ENCODE data around the gene XRRA1. TPM values are rescaled to one million over a fixed set of nuclear protein-coding genes. Genes with fewer than 3 reads are reported as not detected.

XRRA1 gene
- total RNA-seq, 1 donor from 2014 or later = 9.6 TPM

- TF ChIP-seq POLR2AphosphoS5 (IDR thresholded peaks at IDR 0.05; ENCODE audit: insufficient read depth in 1 of 2, low read depth in 1 of 2) = peak in 1 of 2 donors; percentile 71
- TF ChIP-seq POLR2A (IDR thresholded peaks at IDR 0.05) = peak in 1 of 2 donors; percentile 28
- no peak for TF ChIP-seq CTCF (IDR thresholded peaks at IDR 0.05)
- no peaks in the 10 kb centered on the region for H3K36me3 ChIP-seq
- no peaks in the 10 kb centered on the region for H3K9me3 ChIP-seq
- H3K27me3 ChIP-seq = no peaks in the 10 kb centered on the region
- H3K27ac ChIP-seq = peak within 1 kb of the TSS; percentile 39
- peak within 1 kb of the TSS; percentile 55 to 64 for H3K4me3 ChIP-seq
- peaks cover 14% of the 10 kb centered on the region for H3K4me1 ChIP-seq
- intact Hi-C loops (cut with DNase I) = no loop called here
- no peak for DNase-seq (ENCODE audit: extremely low spot score in 2 of 2)
These were observed 39.8 kb upstream of the XRRA1 start, which contains the start of gene NEU3 for GRCh38 chr11:74988541-74989259. Gene NEU3 (plus strand): TSS chr11:74988933. CDS start chr11:74989061, 128 bp downstream.

GRCh38 chr11:74984730-74985129, 35.8 kb upstream of the XRRA1 start:
- Histone ChIP-seq H3K36me3 (no peaks in the 10 kb centered on the region), H3K9me3 (no peaks in the 10 kb centered on the region), H3K27ac (no peak overlapping the region), H3K27me3 (no peaks in the 10 kb centered on the region), H3K4me1 (peaks cover 13% of the 10 kb centered on the region), H3K4me3 (no peak overlapping the region)
- TF ChIP-seq POLR2A (IDR thresholded peaks at IDR 0.05) = no peak
- TF ChIP-seq CTCF (IDR thresholded peaks at IDR 0.05) = no peak
- no peak for TF ChIP-seq POLR2AphosphoS5 (IDR thresholded peaks at IDR 0.05; ENCODE audit: insufficient read depth in 1 of 2, low read depth in 1 of 2)
- DNase-seq (ENCODE audit: extremely low spot score in 2 of 2) = no peak
- intact Hi-C loops (cut with DNase I) = no loop called here

GRCh38 chr11:74984070-74984469, 35.2 kb upstream of the XRRA1 start:
- TF ChIP-seq POLR2A (IDR thresholded peaks at IDR 0.05) (no peak), CTCF (IDR thresholded peaks at IDR 0.05) (no peak), POLR2AphosphoS5 (IDR thresholded peaks at IDR 0.05; ENCODE audit: insufficient read depth in 1 of 2, low read depth in 1 of 2) (no peak)
- intact Hi-C loops (cut with DNase I) = no loop called here
- no peak for DNase-seq (ENCODE audit: extremely low spot score in 2 of 2)
- Histone ChIP-seq H3K27ac (no peak overlapping the region), H3K4me3 (no peak overlapping the region), H3K36me3 (no peaks in the 10 kb centered on the region), H3K27me3 (no peaks in the 10 kb centered on the region), H3K4me1 (peaks cover 6% of the 10 kb centered on the region), H3K9me3 (no peaks in the 10 kb centered on the region)

GRCh38 chr11:74981888-74982287, 33.0 kb upstream of the XRRA1 start:
- TF ChIP-seq POLR2A (IDR thresholded peaks at IDR 0.05) (no peak), POLR2AphosphoS5 (IDR thresholded peaks at IDR 0.05; ENCODE audit: insufficient read depth in 1 of 2, low read depth in 1 of 2) (no peak), CTCF (IDR thresholded peaks at IDR 0.05) (no peak)
- no peaks in the 10 kb centered on the region for H3K27me3 ChIP-seq
- H3K27ac ChIP-seq = no peak overlapping the region
- H3K36me3 ChIP-seq = no peaks in the 10 kb centered on the region
- no peaks in the 10 kb centered on the region for H3K9me3 ChIP-seq
- DNase-seq (ENCODE audit: extremely low spot score in 2 of 2) = no peak
- H3K4me3 ChIP-seq = no peak overlapping the region
- intact Hi-C loops (cut with DNase I) = no loop called here
- no peaks in the 10 kb centered on the region for H3K4me1 ChIP-seq

- no peaks in the 10 kb centered on the region for H3K9me3 ChIP-seq
- H3K4me1 ChIP-seq = no peaks in the 10 kb centered on the region
- intact Hi-C loops (cut with DNase I) = no loop called here
- H3K4me3 ChIP-seq = no peak overlapping the region
- H3K27ac ChIP-seq = no peak overlapping the region
- TF ChIP-seq POLR2AphosphoS5 (IDR thresholded peaks at IDR 0.05; ENCODE audit: insufficient read depth in 1 of 2, low read depth in 1 of 2) (no peak), POLR2A (IDR thresholded peaks at IDR 0.05) (no peak), CTCF (IDR thresholded peaks at IDR 0.05) (no peak)
- no peak for DNase-seq (ENCODE audit: extremely low spot score in 2 of 2)
- no peaks in the 10 kb centered on the region for H3K27me3 ChIP-seq
- H3K36me3 ChIP-seq = peaks cover 0 to 10% of the 10 kb centered on the region in 2 donors
These were observed 31.7 kb upstream of the XRRA1 start for GRCh38 chr11:74980634-74981033.
